GM12873 (cell line): ENCODE data around the gene PTPRJ.

Source experiments
- CTCF ChIP-seq: IDR thresholded peaks from 2 replicates; pipeline ENCODE4 v1.5.1; 2012; ENCODE audit warnings: low read depth, mild to moderate bottlenecking, moderate library complexity, low read length, control low read depth; ENCODE audit not compliant: insufficient read depth; ENCODE audit errors: missing control alignments

The PTPRJ gene

GRCh38 chr11:48062649-48063048 is 82.3 kb downstream of the PTPRJ start:
- TF ChIP-seq CTCF: no peak

GRCh38 chr11:48063424-48063978 is 83.1 kb downstream of the PTPRJ start:
- no peak for TF ChIP-seq CTCF

- no peak for TF ChIP-seq CTCF
Measured at GRCh38 chr11:48064306-48064705, 83.9 kb downstream of the PTPRJ start.

- no peak for TF ChIP-seq CTCF
Measured at GRCh38 chr11:48066881-48067800, 86.8 kb downstream of the PTPRJ start.

GRCh38 chr11:48073031-48073861 is 92.9 kb downstream of the PTPRJ start:
- TF ChIP-seq CTCF: no peak

- no peak for TF ChIP-seq CTCF
Measured at GRCh38 chr11:48074425-48075181, 94.2 kb downstream of the PTPRJ start.
